ENCODE measurements around the gene BANF2. TPM values are rescaled to one million over a fixed set of nuclear protein-coding genes. Genes with fewer than 3 reads are reported as not detected.
A peak's percentile ranks its signal among the peaks of the same experiment; 100 is the strongest.

BANF2 gene
- total RNA-seq, result not detected

GRCh38 chr20:17699931-17700351, at the start of gene BANF2:
Gene BANF2, plus strand, starts transcription at chr20:17699966. Its CDS starts 25,060 bp downstream, at chr20:17725026.
- ATAC-seq, result no peak
- Mint-ChIP-seq H3K9me3 (ENCODE audit: insufficient read depth) (no peaks in the 10 kb centered on the region), H3K36me3 (ENCODE audit: low read depth) (no peaks in the 10 kb centered on the region), H3K27ac (no peak within 1 kb of the TSS), H3K4me3 (no peak within 1 kb of the TSS), H3K27me3 (ENCODE audit: low read depth) (peaks cover 5% of the 10 kb centered on the region), H3K4me1 (ENCODE audit: low read depth) (no peaks in the 10 kb centered on the region)
- ChIA-PET CTCF (interaction anchor here (0.6 to 1.3 kb wide), 2 partner anchors 18 to 163 kb away, joined by 3 to 4 read pairs; partner anchors contain the start of gene RRBP1), POLR2A (no interaction called here)
- no peak for DNase-seq

GRCh38 chr20:17650301-17651128, 49.3 kb upstream of the BANF2 start:
- H3K9me3 Mint-ChIP-seq (ENCODE audit: insufficient read depth), result no peaks in the 10 kb centered on the region
- no peak for DNase-seq
- ChIA-PET CTCF (interaction anchor here (0.7 to 2.3 kb wide), 6 partner anchors 14 to 119 kb away, joined by 3 to 7 read pairs (median 5); partner anchors contain the start of gene RRBP1), POLR2A (no interaction called here)
- H3K4me1 Mint-ChIP-seq (ENCODE audit: low read depth), result peaks cover 21% of the 10 kb centered on the region
- H3K36me3 Mint-ChIP-seq (ENCODE audit: low read depth), result peaks cover 7% of the 10 kb centered on the region
- no peak for ATAC-seq
- H3K27me3 Mint-ChIP-seq (ENCODE audit: low read depth), result no peaks in the 10 kb centered on the region
- H3K27ac Mint-ChIP-seq, result no peak overlapping the region
- H3K4me3 Mint-ChIP-seq, result no peak overlapping the region

- peak overlapping the region; percentile 54 for H3K27ac Mint-ChIP-seq
- POLR2A ChIA-PET, result no interaction called here
Measured at GRCh38 chr20:17651129-17651759, 48.5 kb upstream of the BANF2 start.

GRCh38 chr20:17651760-17652388, 47.9 kb upstream of the BANF2 start:
- Mint-ChIP-seq H3K27ac (no peak overlapping the region), H3K4me1 (ENCODE audit: low read depth) (peaks cover 27% of the 10 kb centered on the region), H3K9me3 (ENCODE audit: insufficient read depth) (no peaks in the 10 kb centered on the region), H3K27me3 (ENCODE audit: low read depth) (no peaks in the 10 kb centered on the region), H3K36me3 (ENCODE audit: low read depth) (peaks cover 14% of the 10 kb centered on the region), H3K4me3 (no peak overlapping the region)
- CTCF ChIA-PET, result interaction anchor here (1.5 to 2.3 kb wide), 3 partner anchors 13 to 115 kb away, joined by 5 to 7 read pairs (median 7); partner anchors contain the start of gene RRBP1
- ATAC-seq, result peak; percentile 23
- DNase-seq, result no peak
- POLR2A ChIA-PET, result no interaction called here

More at GRCh38 chr20:17651129-17651759, 48.5 kb upstream of the BANF2 start:
- DNase-seq (no peak), ATAC-seq (no peak)
- Mint-ChIP-seq H3K36me3 (ENCODE audit: low read depth) (peaks cover 9% of the 10 kb centered on the region), H3K4me1 (ENCODE audit: low read depth) (peaks cover 24% of the 10 kb centered on the region), H3K27me3 (ENCODE audit: low read depth) (no peaks in the 10 kb centered on the region), H3K9me3 (ENCODE audit: insufficient read depth) (no peaks in the 10 kb centered on the region), H3K4me3 (no peak overlapping the region)
- CTCF ChIA-PET, result interaction anchor here (1.0 to 2.3 kb wide), 4 partner anchors 14 to 119 kb away, joined by 3 to 7 read pairs (median 6); partner anchors contain the start of gene RRBP1

- no peak for DNase-seq
- Mint-ChIP-seq H3K27ac (no peak overlapping the region), H3K4me3 (no peak overlapping the region), H3K4me1 (ENCODE audit: low read depth) (peaks cover 24% of the 10 kb centered on the region), H3K9me3 (ENCODE audit: insufficient read depth) (no peaks in the 10 kb centered on the region), H3K27me3 (ENCODE audit: low read depth) (no peaks in the 10 kb centered on the region), H3K36me3 (ENCODE audit: low read depth) (peaks cover 15% of the 10 kb centered on the region)
- no peak for ATAC-seq
- ChIA-PET CTCF (interaction anchor here (1.5 to 2.3 kb wide), 2 partner anchors 12 to 30 kb away, joined by 5 to 7 read pairs; partner anchors contain the start of gene RRBP1), POLR2A (no interaction called here)
Measured at GRCh38 chr20:17652411-17652810, 47.4 kb upstream of the BANF2 start.

GRCh38 chr20:17653835-17654648, 45.7 kb upstream of the BANF2 start:
- Mint-ChIP-seq H3K4me3 (no peak overlapping the region), H3K27ac (no peak overlapping the region), H3K36me3 (ENCODE audit: low read depth) (peaks cover 28% of the 10 kb centered on the region), H3K9me3 (ENCODE audit: insufficient read depth) (no peaks in the 10 kb centered on the region), H3K4me1 (ENCODE audit: low read depth) (peaks cover 12% of the 10 kb centered on the region), H3K27me3 (ENCODE audit: low read depth) (no peaks in the 10 kb centered on the region)
- ATAC-seq (no peak), DNase-seq (no peak)
- CTCF ChIA-PET, result interaction anchor here (0.8 to 1.8 kb wide), 2 partner anchors 12 to 29 kb away, joined by 3 to 8 read pairs; no protein-coding TSS in a partner anchor
- POLR2A ChIA-PET, result no interaction called here

GRCh38 chr20:17654649-17655285, 45.0 kb upstream of the BANF2 start:
- H3K9me3 Mint-ChIP-seq (ENCODE audit: insufficient read depth), result peaks cover 1% of the 10 kb centered on the region
- H3K4me3 Mint-ChIP-seq, result no peak overlapping the region
- no peak for DNase-seq
- H3K27ac Mint-ChIP-seq, result no peak overlapping the region
- no peaks in the 10 kb centered on the region for H3K27me3 Mint-ChIP-seq (ENCODE audit: low read depth)
- ChIA-PET POLR2A (no interaction called here), CTCF (interaction anchor here (0.8 to 1.8 kb wide), 2 partner anchors 12 to 28 kb away, joined by 3 to 8 read pairs; no protein-coding TSS in a partner anchor)
- ATAC-seq, result no peak
- H3K4me1 Mint-ChIP-seq (ENCODE audit: low read depth), result peaks cover 9% of the 10 kb centered on the region
- H3K36me3 Mint-ChIP-seq (ENCODE audit: low read depth), result peaks cover 32% of the 10 kb centered on the region

- POLR2A ChIA-PET, result no interaction called here
Measured at GRCh38 chr20:17655286-17655651, 44.5 kb upstream of the BANF2 start.

GRCh38 chr20:17655865-17656479, 43.8 kb upstream of the BANF2 start:
- ChIA-PET CTCF (interaction anchor here (1.2 to 1.8 kb wide), 2 partner anchors 10 to 27 kb away, joined by 4 to 8 read pairs; no protein-coding TSS in a partner anchor), POLR2A (no interaction called here)
- peaks cover 7% of the 10 kb centered on the region for H3K9me3 Mint-ChIP-seq (ENCODE audit: insufficient read depth)
- peaks cover 9% of the 10 kb centered on the region for H3K4me1 Mint-ChIP-seq (ENCODE audit: low read depth)
- H3K4me3 Mint-ChIP-seq, result no peak overlapping the region
- DNase-seq, result no peak
- no peak for ATAC-seq
- no peaks in the 10 kb centered on the region for H3K27me3 Mint-ChIP-seq (ENCODE audit: low read depth)
- H3K36me3 Mint-ChIP-seq (ENCODE audit: low read depth), result peaks cover 44% of the 10 kb centered on the region
- peak overlapping the region; percentile 51 for H3K27ac Mint-ChIP-seq

More at GRCh38 chr20:17655286-17655651, 44.5 kb upstream of the BANF2 start:
- no peak overlapping the region for H3K4me3 Mint-ChIP-seq
- ATAC-seq (no peak), DNase-seq (no peak)
- H3K36me3 Mint-ChIP-seq (ENCODE audit: low read depth), result peaks cover 37% of the 10 kb centered on the region
- H3K9me3 Mint-ChIP-seq (ENCODE audit: insufficient read depth), result peaks cover 6% of the 10 kb centered on the region
- H3K4me1 Mint-ChIP-seq (ENCODE audit: low read depth), result peaks cover 9% of the 10 kb centered on the region
- CTCF ChIA-PET, result interaction anchor here (1.2 to 1.8 kb wide), 2 partner anchors 11 to 28 kb away, joined by 4 to 8 read pairs; no protein-coding TSS in a partner anchor
- H3K27me3 Mint-ChIP-seq (ENCODE audit: low read depth), result no peaks in the 10 kb centered on the region
- H3K27ac Mint-ChIP-seq, result no peak overlapping the region

GRCh38 chr20:17657079-17657825, 42.5 kb upstream of the BANF2 start:
- peaks cover 7% of the 10 kb centered on the region for H3K9me3 Mint-ChIP-seq (ENCODE audit: insufficient read depth)
- H3K27me3 Mint-ChIP-seq (ENCODE audit: low read depth), result no peaks in the 10 kb centered on the region
- no peak overlapping the region for H3K4me3 Mint-ChIP-seq
- no peak overlapping the region for H3K27ac Mint-ChIP-seq
- ChIA-PET POLR2A (no interaction called here), CTCF (interaction anchor here (0.7 kb wide), 1 partner anchor 121 kb away, joined by 5 read pairs; no protein-coding TSS in a partner anchor)
- no peak for ATAC-seq
- no peak for DNase-seq
- H3K36me3 Mint-ChIP-seq (ENCODE audit: low read depth), result peaks cover 50% of the 10 kb centered on the region
- H3K4me1 Mint-ChIP-seq (ENCODE audit: low read depth), result peaks cover 18% of the 10 kb centered on the region
